GM19025 (cell line): ENCODE data around the gene LSM12.
"Not testable (repeated sequence)": the region's sequence is repeated elsewhere in the genome, so short reads cannot be mapped to it uniquely, and the experiment has no call there.

Source experiments
- ATAC-seq: cut with Tn5 transposase; IDR thresholded peaks from one replicate; pipeline ENCODE4 v1.9.1; 2021; ENCODE audit warnings: mild to moderate bottlenecking, low read depth, moderate library complexity; ENCODE audit not compliant: unreplicated experiment

The LSM12 gene

GRCh38 chr17:44008205-44008909 lies 58.1 kb downstream of the LSM12 start:
- ATAC-seq: no peak

- ATAC-seq: peak; percentile 9
Observed at GRCh38 chr17:44007346-44008204, 58.9 kb downstream of the LSM12 start.

- peak; percentile 63 for ATAC-seq
Observed at GRCh38 chr17:44006598-44007345, 59.7 kb downstream of the LSM12 start.

- no peak for ATAC-seq
Observed at GRCh38 chr17:44006272-44006597, 60.2 kb downstream of the LSM12 start.

GRCh38 chr17:44005527-44006271 lies 60.8 kb downstream of the LSM12 start:
- no peak for ATAC-seq

GRCh38 chr17:44004761-44005526 lies 61.5 kb downstream of the LSM12 start:
- ATAC-seq: no peak

- ATAC-seq: no peak
Observed at GRCh38 chr17:44004077-44004760, 62.3 kb downstream of the LSM12 start, which contains the start of gene NAGS. Gene NAGS (plus strand): TSS chr17:44004622. CDS start chr17:44004664, 42 bp downstream.

GRCh38 chr17:44002141-44002848 lies 64.2 kb downstream of the LSM12 start:
- no peak for ATAC-seq

GRCh38 chr17:44001461-44001920 lies 65.0 kb downstream of the LSM12 start:
- no peak for ATAC-seq

GRCh38 chr17:44000871-44001460 lies 65.5 kb downstream of the LSM12 start:
- no peak for ATAC-seq

GRCh38 chr17:44000141-44000860 lies 66.2 kb downstream of the LSM12 start:
- ATAC-seq: no peak

- no peak for ATAC-seq
Observed at GRCh38 chr17:43999024-43999423, 67.4 kb downstream of the LSM12 start.

GRCh38 chr17:43998552-43998951 lies 67.9 kb downstream of the LSM12 start:
- no peak for ATAC-seq

- not testable (repeated sequence) for ATAC-seq
Observed at GRCh38 chr17:43997180-43997579, 69.3 kb downstream of the LSM12 start.

- no peak for ATAC-seq
Observed at GRCh38 chr17:43995150-43995471, 71.4 kb downstream of the LSM12 start.

GRCh38 chr17:43994272-43995149 lies 72.0 kb downstream of the LSM12 start:
- no peak for ATAC-seq

- ATAC-seq: no peak
Observed at GRCh38 chr17:43992641-43993040, 73.8 kb downstream of the LSM12 start.
